GM21515 (cell line): ENCODE data around the gene ADGRB3.

Experiments
- ATAC-seq: cut with Tn5 transposase; IDR thresholded peaks from one replicate; pipeline ENCODE4 v1.9.1; 2021; ENCODE audit not compliant: unreplicated experiment

Gene ADGRB3

DNA sequence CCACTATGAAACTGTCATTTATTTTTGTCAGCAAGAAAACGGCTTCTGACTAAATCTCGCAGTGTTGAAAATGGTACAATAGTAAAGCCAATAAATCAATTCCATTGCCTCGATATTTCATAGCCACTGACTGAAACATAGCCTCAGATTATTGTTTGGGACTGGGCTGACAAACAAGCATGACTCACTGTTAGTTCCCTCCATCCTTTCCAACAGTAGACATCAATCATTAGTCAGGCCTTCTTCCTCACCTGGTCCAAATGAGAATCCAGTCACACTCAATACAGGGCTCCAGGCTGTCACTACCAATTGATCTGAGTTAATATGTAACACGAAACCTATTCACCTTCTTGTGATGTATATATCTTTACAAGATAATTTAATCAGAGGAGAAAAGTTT, 66.1 kb downstream of the ADGRB3 start:
- ATAC-seq: no peak

DNA sequence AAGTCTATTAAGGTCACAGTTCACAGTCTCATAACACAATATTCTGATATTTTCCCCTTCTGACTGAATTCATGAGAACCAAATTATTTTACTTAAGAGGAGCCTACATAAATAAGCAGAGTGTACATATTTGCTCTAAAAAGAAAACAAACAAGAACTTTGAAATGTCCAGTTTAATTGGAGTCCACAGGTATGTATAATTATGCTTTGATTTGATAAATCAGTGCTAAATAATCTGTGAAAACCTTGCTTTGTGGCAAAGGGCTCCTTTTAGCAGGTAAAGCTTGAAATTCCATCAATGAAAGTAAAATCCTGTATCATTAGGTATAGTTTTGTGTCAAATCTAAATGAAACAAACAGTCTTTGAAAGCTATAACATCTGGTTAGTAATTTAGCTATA, 69.4 kb downstream of the ADGRB3 start:
- no peak for ATAC-seq

DNA sequence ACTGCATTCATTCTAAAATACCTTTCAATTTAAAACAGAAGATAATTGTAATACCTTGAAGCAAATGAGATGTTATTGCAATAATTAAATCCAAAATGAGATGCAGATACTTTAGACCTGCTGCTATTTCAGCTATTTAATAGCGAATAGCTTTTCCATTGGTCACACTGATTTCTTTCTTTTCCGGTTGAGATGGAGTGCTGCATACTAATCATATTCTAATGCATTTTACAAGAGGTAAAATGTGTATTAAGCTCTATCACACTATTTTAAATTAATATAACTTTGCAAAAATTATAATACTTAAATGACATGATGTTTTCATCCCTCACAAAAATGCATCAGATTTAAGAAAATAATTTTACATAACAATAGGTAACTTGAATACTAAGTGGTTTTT, 74.0 kb downstream of the ADGRB3 start:
- no peak for ATAC-seq

DNA sequence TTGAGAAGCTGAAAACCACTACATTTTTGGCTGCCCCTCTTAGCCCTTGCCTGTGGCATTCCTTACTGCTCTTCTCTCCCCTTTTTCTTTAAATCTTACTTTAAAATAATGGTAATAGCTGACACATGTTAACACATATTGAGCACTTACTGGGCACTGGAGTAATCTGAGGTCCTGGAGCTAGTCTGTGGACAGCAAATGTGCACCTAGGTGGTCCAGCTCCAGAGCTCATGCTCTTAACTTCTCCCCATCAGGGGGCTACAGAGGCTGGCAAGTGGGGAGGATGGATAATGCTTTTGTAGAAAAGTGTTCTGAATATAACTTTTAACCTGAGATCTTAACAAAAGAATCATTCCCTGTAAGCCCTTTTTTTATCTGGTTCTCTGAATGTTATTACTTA, 74.8 kb downstream of the ADGRB3 start:
- ATAC-seq: no peak

DNA sequence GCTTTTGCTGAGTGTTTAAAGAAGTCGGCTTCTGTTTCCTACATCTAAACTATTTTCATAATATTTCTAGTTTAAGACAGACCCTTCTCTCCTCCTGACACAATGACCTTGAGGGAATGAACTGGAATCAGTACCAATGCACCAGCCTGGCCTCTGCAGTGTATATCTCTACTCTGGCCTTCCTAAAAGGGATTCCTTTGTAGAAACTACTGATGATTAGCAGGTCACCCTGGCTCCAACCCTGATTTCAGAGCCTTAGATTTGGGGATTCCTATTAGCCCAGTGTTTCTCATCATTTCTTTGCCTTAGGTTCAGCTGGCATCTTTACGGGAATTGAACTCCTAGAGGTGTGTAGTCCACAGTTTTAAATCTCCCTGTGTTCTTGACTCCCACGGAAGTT, 75.4 kb downstream of the ADGRB3 start:
- ATAC-seq: no peak

DNA sequence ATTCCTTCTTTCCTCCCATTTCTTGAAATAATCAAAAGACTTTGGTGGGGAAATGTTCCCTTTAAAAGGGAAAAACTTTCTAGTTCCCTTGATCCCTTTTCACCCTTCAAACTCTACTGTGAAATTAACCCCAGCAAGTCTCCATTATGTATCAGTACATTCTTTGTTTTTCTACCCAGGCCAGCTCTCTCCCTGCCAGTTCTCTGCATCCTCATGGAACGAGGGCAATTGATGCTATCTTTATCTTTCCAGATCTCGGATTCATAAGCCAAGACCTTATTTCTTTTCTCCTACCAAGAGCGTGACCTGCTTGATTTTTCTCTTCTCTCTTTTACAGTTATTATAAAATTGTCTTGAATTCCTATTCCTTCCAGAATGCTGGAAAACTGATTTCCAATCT, 75.8 kb downstream of the ADGRB3 start:
- ATAC-seq: no peak

DNA sequence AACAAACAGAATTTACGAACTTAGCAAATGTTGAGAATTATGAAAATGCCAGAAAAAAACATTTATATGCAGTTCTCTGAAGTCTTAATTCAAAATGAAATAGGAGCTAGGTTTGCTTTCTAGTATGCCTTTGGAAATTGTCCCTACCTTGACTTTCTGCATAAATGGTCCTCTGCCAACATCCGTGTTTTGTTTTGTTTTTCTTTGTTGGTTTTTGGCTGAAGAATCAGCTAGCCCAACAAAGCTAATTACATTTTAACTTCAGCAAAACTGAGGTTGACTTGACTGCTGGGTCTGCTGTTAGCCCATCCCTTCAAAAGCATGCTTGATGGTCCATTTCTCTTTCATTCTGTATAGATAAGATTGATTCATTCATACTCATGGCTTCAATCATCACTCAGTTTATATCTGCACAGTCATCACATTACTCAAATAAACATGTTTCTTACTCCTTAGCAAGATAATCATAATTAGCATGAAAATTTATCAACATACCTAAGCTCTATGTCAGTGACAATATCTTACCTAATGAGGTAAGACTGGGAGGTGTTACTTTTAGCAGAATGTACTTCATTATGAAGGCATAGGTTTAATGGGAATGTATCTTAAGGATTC, 76.4 kb downstream of the ADGRB3 start:
- no peak for ATAC-seq

DNA sequence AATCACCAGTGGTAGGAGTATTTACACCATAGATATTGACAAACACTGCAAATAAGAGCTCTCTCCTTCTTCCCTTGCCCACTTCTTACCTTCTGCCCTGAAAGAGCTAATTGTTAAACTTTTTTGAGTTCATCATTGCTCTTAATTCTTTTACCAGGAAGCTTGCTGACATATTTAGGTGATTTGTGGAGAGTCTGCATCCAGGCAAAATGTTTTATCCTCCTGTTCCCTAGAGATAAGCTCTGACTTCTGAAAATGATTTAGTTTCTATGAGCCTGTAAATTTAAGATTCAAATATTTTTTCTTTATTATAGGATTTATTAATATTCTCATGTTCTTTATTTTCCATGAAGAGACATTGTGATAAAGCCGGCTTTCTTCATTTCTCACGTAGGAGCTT, 81.5 kb downstream of the ADGRB3 start:
- ATAC-seq: no peak

DNA sequence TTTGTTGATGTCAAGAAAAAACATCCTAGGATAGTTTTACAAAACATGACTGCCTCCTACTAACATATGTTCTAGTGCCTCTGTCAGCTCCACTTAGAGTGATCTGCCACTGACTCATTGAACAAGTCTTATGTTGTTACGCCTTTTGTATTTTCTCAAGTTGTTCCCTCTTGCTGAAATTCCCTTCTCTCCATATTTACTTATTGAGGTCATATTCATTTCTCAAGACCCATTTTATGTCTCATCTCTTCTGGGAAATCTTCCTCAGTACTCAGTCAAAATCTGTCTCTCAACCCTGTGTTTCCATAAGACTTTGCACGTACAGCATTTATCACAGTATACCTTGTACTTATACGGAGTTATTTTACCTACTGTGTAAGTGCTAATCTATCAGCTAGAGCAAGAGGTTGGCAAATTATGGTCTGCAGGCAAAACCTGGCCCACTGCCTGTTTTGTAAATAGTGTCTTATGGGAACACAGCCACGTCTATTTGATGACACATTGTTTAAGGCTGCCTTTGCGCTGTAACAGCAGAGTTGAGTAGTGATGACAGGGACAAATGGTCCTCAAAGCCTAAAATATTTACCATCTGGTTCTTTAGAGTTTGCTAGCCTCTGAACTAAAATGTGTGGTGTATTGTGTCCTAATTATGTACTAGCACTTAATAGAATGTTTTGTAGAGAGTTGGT, 83.4 kb downstream of the ADGRB3 start:
- no peak for ATAC-seq

DNA sequence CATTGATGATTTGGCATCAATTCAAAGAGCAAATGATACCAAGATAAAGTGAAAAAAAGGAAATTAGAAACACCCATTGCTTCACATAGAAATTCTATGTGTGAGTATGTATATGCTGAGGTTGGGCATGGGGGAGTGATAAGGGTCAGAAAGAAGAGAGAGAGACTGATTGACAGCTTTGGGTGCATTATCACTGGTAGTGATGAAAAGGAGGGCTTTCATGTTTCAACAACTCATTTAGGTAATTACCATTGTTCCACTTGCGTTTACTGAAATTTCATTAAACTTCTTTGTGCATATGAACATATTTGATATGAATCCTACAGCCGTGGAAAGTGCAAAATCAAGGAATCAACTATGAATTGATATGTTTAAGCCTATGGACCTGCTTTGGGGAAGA, 84.7 kb downstream of the ADGRB3 start:
- no peak for ATAC-seq

DNA sequence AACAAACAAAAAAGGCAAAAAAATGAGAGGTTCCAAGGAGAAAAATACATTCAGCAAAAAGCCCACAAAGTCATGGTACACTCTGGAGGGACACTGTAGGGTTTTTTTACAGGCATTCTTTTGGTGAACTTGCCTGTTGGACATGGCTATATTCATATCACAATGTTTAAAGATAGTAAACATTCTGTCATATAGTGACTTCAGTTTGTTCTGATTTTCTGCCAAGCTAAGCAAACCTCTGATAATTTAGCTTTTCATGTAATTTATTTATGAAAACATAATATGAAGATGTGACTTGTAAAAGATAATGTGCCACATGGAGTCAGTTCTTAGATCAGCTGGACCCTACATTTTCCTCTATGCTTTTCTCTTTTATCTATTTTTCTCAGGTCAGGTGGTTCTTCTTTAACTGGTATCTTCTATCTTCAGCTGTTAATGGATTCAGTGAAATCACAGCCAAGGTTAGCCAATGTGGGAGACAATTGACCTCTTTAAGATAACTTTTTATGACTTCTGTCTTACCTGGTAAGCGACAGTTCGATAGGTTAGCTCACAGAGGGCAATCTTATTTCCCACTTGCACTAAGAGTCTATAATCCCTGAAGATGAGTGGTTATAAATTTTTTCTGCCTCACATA, 87.9 kb downstream of the ADGRB3 start:
- ATAC-seq: no peak

DNA sequence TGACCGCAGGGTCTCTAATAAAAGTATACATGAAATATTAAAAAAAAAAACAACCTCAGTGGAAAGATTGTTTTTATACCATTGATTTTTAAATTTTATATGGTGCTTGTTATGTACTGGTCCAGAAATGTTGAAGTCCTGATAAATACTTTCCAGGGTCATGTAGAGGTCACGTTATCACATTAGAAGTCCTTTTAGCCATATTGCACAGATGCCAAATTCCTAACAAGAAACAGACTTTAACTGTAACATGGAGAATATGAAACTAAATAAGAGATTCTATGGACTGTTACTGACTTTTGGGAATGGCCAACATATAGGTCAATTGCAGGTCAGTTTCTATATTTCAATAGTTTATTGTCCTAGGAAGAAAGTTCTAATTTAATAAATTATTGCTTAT, 89.0 kb downstream of the ADGRB3 start:
- no peak for ATAC-seq

DNA sequence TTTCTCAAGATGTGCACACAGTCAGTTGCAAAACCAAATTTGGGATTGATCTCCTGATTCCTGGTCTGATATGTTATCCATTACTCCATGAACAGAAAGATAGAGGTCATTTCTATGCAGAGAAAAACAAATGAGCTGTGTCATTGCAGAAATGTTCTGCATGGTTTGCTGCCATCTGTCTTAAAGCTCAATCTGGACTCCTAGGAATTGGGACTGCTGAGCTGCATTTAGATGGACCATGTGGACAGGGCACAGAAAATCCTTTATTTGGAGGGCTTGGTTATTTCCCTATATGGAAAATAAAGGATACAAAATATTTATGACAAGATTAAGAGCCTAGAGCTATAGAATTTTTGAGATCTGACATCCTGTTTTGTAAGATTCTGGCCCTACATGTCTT, 91.3 kb downstream of the ADGRB3 start:
- no peak for ATAC-seq

DNA sequence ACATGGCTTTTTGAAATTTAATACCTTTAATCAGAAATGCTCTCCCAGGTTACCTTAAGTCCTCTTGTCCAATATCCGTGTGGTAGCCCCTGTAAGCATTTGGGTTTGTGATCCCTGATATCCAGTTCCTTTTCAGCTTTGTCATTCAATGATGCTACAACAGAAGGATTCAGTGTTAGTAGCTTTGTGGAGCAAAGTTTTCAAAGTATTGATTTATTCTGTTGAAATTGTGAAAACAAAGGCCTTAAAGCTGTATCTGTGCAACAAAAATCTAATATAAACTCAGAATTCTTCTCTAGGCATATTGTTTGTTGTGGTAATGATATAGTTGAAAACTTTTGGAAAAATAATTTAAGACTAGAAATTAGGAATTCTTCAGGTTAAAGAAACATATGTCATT, 91.9 kb downstream of the ADGRB3 start:
- no peak for ATAC-seq

DNA sequence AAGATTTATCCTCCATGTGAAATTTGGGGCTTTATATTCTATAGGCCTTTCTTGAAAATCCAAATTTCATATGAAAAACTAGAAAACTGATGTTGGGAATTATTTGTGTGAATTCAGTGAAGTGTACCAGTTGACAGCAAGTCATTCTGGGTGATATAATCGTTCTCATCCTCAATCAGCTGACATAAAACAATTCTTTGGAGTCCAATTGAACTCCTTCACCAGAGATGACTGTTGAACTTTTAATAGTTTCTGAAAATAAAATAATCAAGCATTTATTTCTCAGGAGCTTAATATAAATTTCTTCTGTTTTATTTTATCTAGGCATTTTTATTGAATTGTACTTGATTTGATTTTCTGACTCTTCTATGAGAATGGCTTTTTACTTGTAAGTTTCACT, 92.6 kb downstream of the ADGRB3 start:
- ATAC-seq: no peak

DNA sequence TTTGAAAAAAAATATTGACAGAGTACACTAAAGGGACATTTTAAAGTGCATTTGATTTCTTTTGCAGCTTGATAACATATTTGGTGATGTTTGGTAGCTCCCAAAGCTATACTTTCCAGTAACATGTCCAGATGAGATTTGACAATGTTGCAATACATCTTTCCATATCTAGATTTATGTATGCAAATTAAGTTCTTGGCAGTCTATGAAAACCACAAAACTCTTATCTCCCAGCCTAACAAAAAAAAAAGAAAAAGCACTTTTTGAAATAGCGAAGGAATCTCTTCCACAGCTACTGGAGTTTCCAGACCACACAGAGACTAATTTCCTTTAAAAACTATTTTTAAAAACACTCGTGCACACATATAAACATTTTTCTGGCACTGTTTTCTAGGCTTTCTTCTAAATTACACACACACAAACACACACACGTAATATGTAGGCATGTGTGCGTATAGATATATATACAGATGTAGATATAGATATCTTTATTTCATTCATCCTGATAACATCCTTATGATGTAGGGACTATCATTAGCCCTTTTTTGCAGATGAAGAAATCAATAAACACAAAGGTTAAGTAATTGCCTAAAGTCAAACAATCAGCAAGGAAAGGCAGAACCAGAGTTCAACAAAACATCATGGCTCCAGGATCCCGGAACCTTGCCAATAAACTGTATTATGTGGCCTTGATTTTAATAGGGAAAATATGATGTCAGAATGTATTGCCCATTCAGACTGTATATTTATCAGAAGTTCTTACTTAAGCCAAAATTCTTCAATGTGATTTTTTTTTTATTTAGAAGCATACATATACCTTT, 93.3 kb downstream of the ADGRB3 start:
- ATAC-seq: no peak

DNA sequence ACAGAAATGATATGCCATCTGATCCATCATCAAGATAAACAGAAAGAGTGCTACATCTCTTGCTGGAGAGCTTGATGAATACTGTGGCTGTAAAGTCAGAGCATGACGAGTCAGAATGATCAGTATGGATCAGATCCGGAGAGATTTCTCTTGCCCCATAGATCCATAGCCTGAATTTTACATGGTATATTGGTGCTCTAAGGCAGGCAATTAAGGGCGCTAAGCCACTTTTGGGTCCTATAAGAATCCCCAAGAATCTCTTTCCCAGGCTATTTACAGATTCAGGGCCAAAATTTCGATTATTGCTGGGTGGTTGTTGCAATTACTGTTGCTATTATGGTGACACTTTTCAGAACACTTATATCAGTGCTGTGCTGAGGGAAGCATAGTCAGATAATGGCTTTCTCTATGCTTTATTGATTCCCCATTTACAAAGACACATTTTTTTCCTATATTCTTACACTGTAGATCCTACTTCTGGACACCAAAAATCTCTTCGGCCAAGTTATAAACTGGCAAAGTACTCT, 94.4 kb downstream of the ADGRB3 start:
- no peak for ATAC-seq

DNA sequence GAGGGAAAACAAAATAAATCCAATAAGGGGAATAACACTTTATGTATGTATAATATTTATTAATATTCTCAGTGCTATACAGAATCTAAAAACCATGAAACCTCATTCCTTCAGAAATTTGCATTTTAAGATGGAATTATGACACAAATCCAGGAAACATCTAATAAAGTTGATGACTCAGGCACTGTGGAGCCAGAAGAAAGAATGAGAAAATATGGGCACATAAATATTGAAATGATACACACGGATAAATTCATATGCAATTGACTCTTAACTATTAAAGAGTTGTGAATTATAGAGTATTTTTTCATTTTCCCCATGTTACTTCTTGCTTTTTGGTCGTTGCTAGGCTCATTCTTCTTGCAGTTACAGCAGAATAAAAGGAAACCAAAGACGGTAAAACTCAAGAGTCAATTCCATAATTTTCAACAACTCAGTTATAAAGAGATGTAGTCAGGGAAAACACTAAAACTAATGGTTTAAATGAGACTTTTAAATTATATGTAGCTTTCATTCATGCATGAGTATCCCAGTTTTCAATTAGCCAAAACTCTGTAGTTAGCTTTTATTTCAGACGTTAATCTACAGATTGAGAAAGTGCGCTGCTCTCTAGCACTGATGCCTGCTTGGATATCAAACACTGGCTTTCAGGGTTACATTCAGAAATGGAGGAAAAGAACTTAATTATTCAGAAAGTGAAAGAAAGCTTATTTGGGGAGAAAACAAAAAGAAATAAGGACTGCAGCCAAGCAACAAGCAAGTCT, 95.4 kb downstream of the ADGRB3 start:
- ATAC-seq: no peak

DNA sequence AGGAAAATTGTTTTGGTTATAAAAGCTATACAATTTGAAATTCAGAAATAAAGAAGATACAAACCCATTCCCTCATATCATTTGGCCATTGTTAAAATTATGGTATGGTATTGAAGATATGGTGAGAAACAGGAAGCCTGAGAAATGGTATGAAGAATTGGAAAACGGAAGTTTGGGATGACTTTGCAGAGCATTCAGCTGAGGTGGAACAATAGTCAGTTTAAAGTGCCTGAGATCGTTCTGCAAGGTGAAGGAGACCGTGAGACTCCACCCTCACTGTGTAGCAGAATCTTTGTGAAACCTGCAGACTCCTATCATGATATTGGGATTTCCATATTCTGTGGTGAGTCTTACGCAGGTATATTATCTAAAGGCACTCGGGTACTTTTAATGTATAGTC, 97.3 kb downstream of the ADGRB3 start:
- no peak for ATAC-seq

DNA sequence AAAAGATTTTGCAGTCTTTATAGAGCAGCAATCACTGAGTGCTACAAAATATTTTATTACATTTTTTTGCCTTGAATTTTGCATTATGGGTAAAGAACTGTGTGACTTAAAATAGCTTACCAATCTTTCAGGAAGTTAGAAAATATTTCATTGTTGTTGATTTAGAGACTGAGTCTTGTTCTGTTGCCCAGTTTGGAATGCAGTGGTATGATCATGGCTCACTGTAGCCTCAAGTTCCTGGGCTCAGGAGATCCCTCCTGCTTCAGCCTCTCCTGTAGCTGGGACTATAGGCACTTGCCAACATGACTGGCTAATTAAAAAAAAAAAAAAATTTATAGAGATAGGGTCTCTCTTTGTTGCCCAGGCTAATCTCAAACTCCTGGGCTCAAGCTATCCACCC, 100.8 kb downstream of the ADGRB3 start:
- ATAC-seq: no peak

DNA sequence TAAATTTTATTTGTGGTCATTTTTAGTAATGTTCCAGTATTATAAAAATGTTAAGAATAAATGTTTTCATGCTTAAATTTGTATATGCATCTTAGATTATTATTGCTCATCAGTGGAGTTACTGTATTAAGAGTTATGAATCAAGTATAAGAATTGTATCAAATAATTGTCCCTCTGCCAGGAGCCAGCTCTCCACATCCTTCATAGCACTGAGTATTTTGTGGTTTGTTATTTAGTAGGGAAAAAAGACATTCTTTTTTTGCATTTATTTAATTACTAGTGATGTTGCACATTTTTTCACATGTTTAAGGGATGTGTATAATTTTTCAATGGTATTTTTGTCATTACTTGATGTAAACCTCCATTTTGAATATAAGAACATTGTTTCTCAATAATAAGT, 102.0 kb downstream of the ADGRB3 start:
- ATAC-seq: no peak
